Measurements from ENCODE around the gene DDX1. TPM values are rescaled to one million over a fixed set of nuclear protein-coding genes. Genes with fewer than 3 reads are reported as not detected.

Gene DDX1
- total RNA-seq, 4 donors from 2014 or later: 40.0 to 90.0 (median 52.4) TPM

DNA sequence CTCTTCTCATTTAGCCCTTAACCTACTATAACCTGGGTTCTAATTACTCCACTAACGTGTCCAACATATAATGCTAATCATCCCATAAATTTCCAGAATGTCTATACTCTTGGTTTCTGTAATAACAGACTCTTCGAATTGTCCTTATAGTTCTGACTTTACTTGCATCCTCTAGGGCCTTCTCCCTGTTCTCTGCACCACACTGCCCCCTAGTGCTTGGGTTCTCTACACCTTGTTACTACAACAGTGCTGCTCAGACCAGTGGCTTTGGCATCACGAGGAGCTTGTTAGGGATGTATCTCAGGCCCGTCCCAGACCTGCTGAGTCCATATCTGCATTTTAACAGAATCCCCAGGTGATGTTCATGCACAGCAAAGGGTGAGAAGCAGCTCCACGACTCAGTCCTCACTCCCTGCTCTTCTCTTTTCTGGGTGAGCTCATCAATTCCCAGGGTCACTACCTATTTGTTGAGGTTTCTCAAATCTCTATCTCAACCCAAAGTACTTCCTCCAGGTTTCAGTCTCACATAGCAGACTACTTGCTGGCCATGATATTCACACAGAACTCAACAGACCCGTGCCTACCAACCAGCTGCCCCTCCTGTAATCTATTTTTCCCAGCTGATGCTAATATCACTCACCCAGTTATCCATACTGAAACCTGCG is 14.5 kb upstream of the DDX1 start:
- no peak for TF ChIP-seq POLR2A (IDR thresholded peaks at IDR 0.05)
- TF ChIP-seq, protein P1, sequence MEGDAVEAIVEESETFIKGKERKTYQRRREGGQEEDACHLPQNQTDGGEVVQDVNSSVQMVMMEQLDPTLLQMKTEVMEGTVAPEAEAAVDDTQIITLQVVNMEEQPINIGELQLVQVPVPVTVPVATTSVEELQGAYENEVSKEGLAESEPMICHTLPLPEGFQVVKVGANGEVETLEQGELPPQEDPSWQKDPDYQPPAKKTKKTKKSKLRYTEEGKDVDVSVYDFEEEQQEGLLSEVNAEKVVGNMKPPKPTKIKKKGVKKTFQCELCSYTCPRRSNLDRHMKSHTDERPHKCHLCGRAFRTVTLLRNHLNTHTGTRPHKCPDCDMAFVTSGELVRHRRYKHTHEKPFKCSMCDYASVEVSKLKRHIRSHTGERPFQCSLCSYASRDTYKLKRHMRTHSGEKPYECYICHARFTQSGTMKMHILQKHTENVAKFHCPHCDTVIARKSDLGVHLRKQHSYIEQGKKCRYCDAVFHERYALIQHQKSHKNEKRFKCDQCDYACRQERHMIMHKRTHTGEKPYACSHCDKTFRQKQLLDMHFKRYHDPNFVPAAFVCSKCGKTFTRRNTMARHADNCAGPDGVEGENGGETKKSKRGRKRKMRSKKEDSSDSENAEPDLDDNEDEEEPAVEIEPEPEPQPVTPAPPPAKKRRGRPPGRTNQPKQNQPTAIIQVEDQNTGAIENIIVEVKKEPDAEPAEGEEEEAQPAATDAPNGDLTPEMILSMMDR (IDR thresholded peaks at IDR 0.05): peak; percentile 33 to 82 (median 76)
- no peaks in the 10 kb centered on the region for H3K9me3 ChIP-seq

DNA sequence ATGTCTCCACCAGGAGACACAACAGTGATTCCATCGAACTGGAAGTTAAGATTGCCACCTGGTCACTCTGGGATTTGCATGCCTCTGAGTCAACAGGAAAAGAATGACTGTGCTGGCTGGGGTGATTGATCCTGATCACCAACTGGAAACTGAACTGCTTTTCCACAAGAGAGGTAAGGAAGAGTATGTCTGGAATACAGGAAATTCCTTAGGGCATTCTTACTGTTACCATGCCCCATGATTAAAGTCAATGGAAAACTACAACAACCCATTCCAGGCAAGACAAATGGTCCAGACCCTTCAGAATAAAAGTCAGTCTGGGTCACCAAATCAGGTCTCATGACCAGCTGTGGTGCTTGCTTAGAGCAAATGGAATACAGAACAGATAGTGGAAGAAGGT is 12.0 kb upstream of the DDX1 start:
- H3K9me3 ChIP-seq: no peaks in the 10 kb centered on the region
- DNase-seq: no peak
- TF ChIP-seq, protein P1 (IDR thresholded peaks at IDR 0.05): no peak
- TF ChIP-seq POLR2A (IDR thresholded peaks at IDR 0.05): no peak
- H3K4me1 ChIP-seq: no peaks in the 10 kb centered on the region
- no peak overlapping the region for H3K27ac ChIP-seq
- no peak overlapping the region for H3K4me3 ChIP-seq
- no peaks in the 10 kb centered on the region for H3K27me3 ChIP-seq
- no peaks in the 10 kb centered on the region for H3K36me3 ChIP-seq

More for the DNA sequence above, 14.5 kb upstream of the DDX1 start:
- Histone ChIP-seq H3K4me3 (no peak overlapping the region), H3K27ac (no peak overlapping the region), H3K36me3 (no peaks in the 10 kb centered on the region), H3K4me1 (no peaks in the 10 kb centered on the region), H3K27me3 (no peaks in the 10 kb centered on the region)
- peak; percentile 79 to 96 (median 93) for DNase-seq

GRCh38 chr2:15580451-15580850 is 11.2 kb upstream of the DDX1 start:
- Histone ChIP-seq H3K27me3 (no peaks in the 10 kb centered on the region), H3K4me3 (no peak overlapping the region), H3K27ac (no peak overlapping the region), H3K36me3 (no peaks in the 10 kb centered on the region), H3K9me3 (no peaks in the 10 kb centered on the region), H3K4me1 (no peaks in the 10 kb centered on the region)
- no peak for DNase-seq
- TF ChIP-seq, protein P1 (IDR thresholded peaks at IDR 0.05): no peak
- TF ChIP-seq POLR2A (IDR thresholded peaks at IDR 0.05): no peak

DNA sequence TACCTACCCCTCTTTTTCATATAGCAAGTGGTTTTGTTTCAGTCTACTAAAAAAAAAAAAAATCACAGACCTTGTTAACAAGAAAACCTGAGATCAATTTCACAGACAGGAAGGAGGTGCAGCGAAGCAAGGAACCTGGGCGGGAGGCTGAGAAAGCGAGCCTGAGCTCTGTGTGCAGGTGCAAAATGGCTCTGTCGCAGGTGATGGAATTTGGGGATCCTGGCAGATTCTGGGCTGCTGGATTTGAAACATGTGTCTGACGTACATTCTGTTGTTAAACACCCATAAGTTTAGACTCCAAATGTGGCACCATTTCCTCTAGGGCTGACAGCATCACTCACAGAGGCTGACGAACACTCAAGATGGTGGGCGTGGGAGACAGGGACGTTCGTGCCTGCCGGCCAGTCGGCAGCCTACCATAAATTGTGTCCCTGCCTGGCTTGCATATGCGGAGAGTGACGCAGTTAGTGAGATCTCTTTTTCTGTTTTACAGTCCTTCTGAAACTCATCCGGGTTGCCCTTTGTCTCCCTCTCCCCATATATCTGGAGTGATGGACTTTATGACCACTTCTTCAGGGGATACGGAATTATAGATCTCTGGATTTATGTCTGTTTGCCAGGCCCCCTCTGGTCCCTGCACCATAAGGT is 8.8 kb upstream of the DDX1 start:
- no peak overlapping the region for H3K4me3 ChIP-seq
- no peak overlapping the region for H3K27ac ChIP-seq
- no peaks in the 10 kb centered on the region for H3K4me1 ChIP-seq
- peak in 2 of 3 donors; percentile 49 to 54 for DNase-seq
- no peaks in the 10 kb centered on the region for H3K27me3 ChIP-seq
- H3K36me3 ChIP-seq: no peaks in the 10 kb centered on the region
- no peaks in the 10 kb centered on the region for H3K9me3 ChIP-seq
- TF ChIP-seq, protein P1 (IDR thresholded peaks at IDR 0.05): no peak
- no peak for TF ChIP-seq POLR2A (IDR thresholded peaks at IDR 0.05)

GRCh38 chr2:15583826-15584225 is 7.8 kb upstream of the DDX1 start:
- Histone ChIP-seq H3K36me3 (no peaks in the 10 kb centered on the region), H3K27me3 (no peaks in the 10 kb centered on the region), H3K27ac (no peak overlapping the region), H3K4me1 (no peaks in the 10 kb centered on the region), H3K9me3 (no peaks in the 10 kb centered on the region), H3K4me3 (no peak overlapping the region)
- no peak for TF ChIP-seq POLR2A (IDR thresholded peaks at IDR 0.05)
- TF ChIP-seq, protein P1 (IDR thresholded peaks at IDR 0.05): no peak
- no peak for DNase-seq
